OCI-LY3 (cell line): ENCODE measurements around the gene MTFMT.
A peak's percentile ranks its signal among the peaks of the same experiment; 100 is the strongest.

Experiments used
- H2AFZ ChIP-seq: fragments of 200-600, 300-600 bp; shearing (Covaris generic); 2 replicates; pipeline ENCODE4 v1.6.0; 2014; ENCODE audit warnings: antibody characterized with exemption, low read depth, low read length
- H3K27ac ChIP-seq: fragments of 200-600, 300-600 bp; sonication (generic); 2 replicates; pipeline ENCODE4 v1.5.1; 2014; ENCODE audit warnings: mild to moderate bottlenecking, low read length, moderate library complexity, mixed read lengths
- H3K27me3 ChIP-seq: fragments of 200-600, 300-600 bp; sonication (generic); 2 replicates; pipeline ENCODE4 v1.6.1; 2014; ENCODE audit warnings: low read depth, low read length, mixed read lengths
- H3K36me3 ChIP-seq: fragments of 200-600, 300-600 bp; sonication (generic); replicated peaks from 2 replicates; pipeline ENCODE3; 2014; ENCODE audit warnings: low read depth, low read length, mixed read lengths
- H3K4me1 ChIP-seq: fragments of 300-600, 200-600 bp; sonication (generic); 2 replicates; pipeline ENCODE4 v1.6.1; 2014; ENCODE audit warnings: low read length, mixed read lengths
- H3K4me2 ChIP-seq: fragments of 200-600, 300-600 bp; sonication (generic); 2 replicates; pipeline ENCODE4 v1.6.1; 2014; ENCODE audit warnings: low read length, mixed read lengths
- H3K4me3 ChIP-seq: fragments of 300-600, 200-600 bp; sonication (generic); 2 replicates; pipeline ENCODE4 v1.5.1; 2014; ENCODE audit warnings: antibody characterized with exemption, mild to moderate bottlenecking, low read length, moderate library complexity
- H3K79me2 ChIP-seq: fragments of 300-600, 200-600 bp; shearing (Covaris generic); 2 replicates; pipeline ENCODE4 v1.6.1; 2014; ENCODE audit warnings: mild to moderate bottlenecking, low read length, mixed read lengths
- H3K9ac ChIP-seq: fragments of 300-600, 200-600 bp; shearing (Covaris generic); 2 replicates; pipeline ENCODE4 v1.6.0; 2014; ENCODE audit warnings: mild to moderate bottlenecking, low read length, moderate library complexity
- H3K9me3 ChIP-seq: fragments of 200-600, 300-600 bp; shearing (Covaris generic); 2 replicates; pipeline ENCODE4 v1.6.1; 2014; ENCODE audit warnings: low read length, mixed read lengths; ENCODE audit not compliant: insufficient read depth
- H4K20me1 ChIP-seq: fragments of 200-600, 300-600 bp; sonication (generic); 2 replicates; pipeline ENCODE4 v1.6.1; 2016; ENCODE audit warnings: low read length, mixed read lengths; ENCODE audit not compliant: insufficient read depth
- CTCF ChIP-seq: fragments of 200-600, 300-600 bp; sonication (generic); IDR thresholded peaks from 2 replicates; pipeline ENCODE4 v1.5.1; 2014; ENCODE audit warnings: antibody characterized with exemption, low read length, low read depth
- EZH2phosphoT487 ChIP-seq: fragments of 200-600 bp; shearing (Covaris generic); IDR thresholded peaks from 2 replicates; pipeline ENCODE4 v1.6.1; 2018; ENCODE audit warnings: antibody characterized with exemption, mixed run types, low read depth

MTFMT gene

GRCh38 chr15:64959128-64959527 lies 70.3 kb downstream of the MTFMT start:
- Histone ChIP-seq H3K4me1 (no peaks in the 10 kb centered on the region), H3K4me3 (no peak overlapping the region), H3K79me2 (no peaks in the 10 kb centered on the region), H3K9me3 (no peaks in the 10 kb centered on the region), H2AFZ (no peak overlapping the region), H3K36me3 (peaks cover 66% of the 10 kb centered on the region), H3K27ac (no peak overlapping the region), H4K20me1 (no peaks in the 10 kb centered on the region), H3K27me3 (no peaks in the 10 kb centered on the region), H3K4me2 (no peak overlapping the region), H3K9ac (no peak overlapping the region)
- TF ChIP-seq EZH2phosphoT487 (no peak), CTCF (no peak)

- H3K9ac ChIP-seq, result no peak overlapping the region
- no peak overlapping the region for H3K4me2 ChIP-seq
- H3K27me3 ChIP-seq, result no peaks in the 10 kb centered on the region
- peaks cover 25% of the 10 kb centered on the region for H3K36me3 ChIP-seq
- no peak overlapping the region for H3K4me3 ChIP-seq
- H3K27ac ChIP-seq, result no peak overlapping the region
- no peaks in the 10 kb centered on the region for H4K20me1 ChIP-seq
- no peaks in the 10 kb centered on the region for H3K79me2 ChIP-seq
- H3K9me3 ChIP-seq, result no peaks in the 10 kb centered on the region
- no peak overlapping the region for H2AFZ ChIP-seq
- H3K4me1 ChIP-seq, result peaks cover 31% of the 10 kb centered on the region
- TF ChIP-seq EZH2phosphoT487 (no peak), CTCF (no peak)
Measured at GRCh38 chr15:64954395-64954794, 75.0 kb downstream of the MTFMT start.

- peak overlapping the region; percentile 91; the same call in 1 of the 2 replicates for H3K27ac ChIP-seq
- H3K4me3 ChIP-seq, result no peak overlapping the region
- no peak overlapping the region for H3K9ac ChIP-seq
- peaks cover 18% of the 10 kb centered on the region for H3K36me3 ChIP-seq
- H3K4me1 ChIP-seq, result peaks cover 31% of the 10 kb centered on the region
- no peaks in the 10 kb centered on the region for H3K79me2 ChIP-seq
- H3K27me3 ChIP-seq, result no peaks in the 10 kb centered on the region
- no peak overlapping the region for H2AFZ ChIP-seq
- no peak for TF ChIP-seq EZH2phosphoT487
- TF ChIP-seq CTCF, result no peak
- H3K9me3 ChIP-seq, result no peaks in the 10 kb centered on the region
- peak overlapping the region; percentile 24; the same call in 1 of the 2 replicates for H3K4me2 ChIP-seq
- no peaks in the 10 kb centered on the region for H4K20me1 ChIP-seq
Measured at GRCh38 chr15:64951777-64952418, 77.5 kb downstream of the MTFMT start.
